Lower leg skin (tissue), 4 donors: ENCODE measurements around the gene EXOC7. TPM values are rescaled to one million over a fixed set of nuclear protein-coding genes. Genes with fewer than 3 reads are reported as not detected.

Source experiments
- DNase-seq, 2 donors: peaks; one replicate each; pipeline ENCODE4 v3.0.0-alpha.2; 2019; ENCODE audit warnings: low spot score in 2 of 2
- H3K4me3 ChIP-seq: fragments of 200-600 bp; sonication (generic); 2 replicates; pipeline ENCODE4 v1.5.1; 2017; ENCODE audit warnings: mild to moderate bottlenecking, low read depth; ENCODE audit not compliant: poor library complexity, severe bottlenecking
- CTCF ChIP-seq, 3 donors: fragments of 450-650 bp; IDR thresholded peaks; one replicate each; pipeline ENCODE4 v1.5.1; 2016; ENCODE audit warnings: antibody characterized with exemption in 3 of 3, mild to moderate bottlenecking in 3 of 3, moderate library complexity in 2 of 3
- POLR2A ChIP-seq, 2 donors: fragments of 450-650 bp; IDR thresholded peaks; one replicate each; pipeline ENCODE4 v1.6.1; 2016 to 2017; ENCODE audit warnings: antibody characterized with exemption in 2 of 2, mild to moderate bottlenecking in 1 of 2, moderate library complexity in 1 of 2
- WGBS, 2 donors: methylation state at CpG; one replicate each; pipeline ENCODE4 v1.1.5; 2018; 5-methylcytosine and 5-hydroxymethylcytosine counted together
- intact Hi-C: fragments of 100-400 bp; cut with DNase I; formaldehyde crosslinking; loops from one replicate; pipeline ENCODE4 v1.15.0; 2023; ENCODE audit warnings: low total_unique reads
- total RNA-seq, 4 donors: library from RNA; depleted of rRNA; stranded (reverse); fragments of >200 nt; gene quantifications; one replicate each; pipeline ENCODE4 v1.1.0, GENCODE V29; 2016

The EXOC7 gene
- total RNA-seq, 4 donors from 2014 or later: 52.5 to 78.4 (median 72.3) TPM

DNA sequence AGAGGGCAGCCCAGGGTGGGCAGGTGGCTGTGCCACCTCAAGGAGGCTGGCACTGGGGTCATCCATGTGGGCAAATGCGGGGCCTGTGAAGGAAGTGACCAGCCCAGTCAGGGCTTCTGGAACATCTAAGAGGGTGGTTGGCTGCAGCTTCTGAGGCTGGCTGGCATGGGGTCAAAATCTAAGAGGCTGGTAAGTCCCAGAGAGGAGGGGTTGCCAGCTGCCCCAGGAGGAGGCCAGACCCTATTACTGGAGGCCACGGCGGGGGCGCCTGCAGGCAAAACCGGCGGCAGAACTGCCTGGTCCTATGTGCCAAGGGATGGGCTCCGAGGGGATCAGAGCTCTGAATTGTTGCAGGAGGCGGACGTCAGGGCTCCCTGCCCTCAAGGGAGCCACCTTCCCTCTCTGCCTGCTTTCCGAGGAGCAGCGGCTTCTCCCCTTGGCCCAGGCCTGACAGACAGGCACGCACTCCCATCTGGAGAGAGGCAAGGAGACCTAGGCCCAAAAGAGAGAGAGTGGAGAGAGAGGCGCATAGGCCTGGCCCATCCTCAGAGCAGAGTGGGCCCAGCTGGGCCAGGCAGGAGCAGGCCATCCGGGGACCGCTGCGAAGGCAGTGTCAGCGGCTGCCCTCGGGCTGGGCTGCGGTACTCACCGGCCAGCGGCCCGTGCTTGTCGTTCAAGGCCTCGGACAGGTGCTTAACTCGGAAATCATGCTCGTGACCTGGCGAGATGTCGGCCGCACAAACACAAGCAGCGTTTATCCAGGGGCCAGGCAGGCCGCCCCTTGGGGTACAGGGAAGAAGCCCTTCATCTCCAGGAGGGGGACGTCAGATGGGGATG, 13.7 kb downstream of the EXOC7 start:
- no peak for TF ChIP-seq POLR2A (IDR thresholded peaks at IDR 0.05)
- TF ChIP-seq CTCF (IDR thresholded peaks at IDR 0.05): no peak
- WGBS, 2 donors: 87% methylated on average over 22 to 25 of the region's 32 CpGs
- H3K4me3 ChIP-seq: no peak overlapping the region
- intact Hi-C loops: no loop called here
- no peak for DNase-seq

- intact Hi-C loops: no loop called here
- no peak overlapping the region for H3K4me3 ChIP-seq
- TF ChIP-seq POLR2A (IDR thresholded peaks at IDR 0.05) (no peak), CTCF (IDR thresholded peaks at IDR 0.05) (no peak)
- no peak for DNase-seq
- 89 to 90% methylated on average over 25 of the region's 25 CpGs for WGBS, 2 donors
Observed at GRCh38 chr17:76088868-76089576, 14.6 kb downstream of the EXOC7 start.

GRCh38 chr17:76088041-76088867, 15.3 kb downstream of the EXOC7 start:
- TF ChIP-seq CTCF (IDR thresholded peaks at IDR 0.05) (no peak), POLR2A (IDR thresholded peaks at IDR 0.05) (no peak)
- no peak for DNase-seq
- no peak overlapping the region for H3K4me3 ChIP-seq
- intact Hi-C loops: no loop called here
- 88 to 93% methylated on average over 24 to 25 of the region's 25 CpGs for WGBS, 2 donors

GRCh38 chr17:76087531-76087930, 16.1 kb downstream of the EXOC7 start:
- intact Hi-C loops: no loop called here

More at GRCh38 chr17:76087531-76087930, 16.1 kb downstream of the EXOC7 start:
- 89 to 95% methylated on average over 11 of the region's 11 CpGs for WGBS, 2 donors
- no peak overlapping the region for H3K4me3 ChIP-seq
- TF ChIP-seq POLR2A (IDR thresholded peaks at IDR 0.05) (no peak), CTCF (IDR thresholded peaks at IDR 0.05) (no peak)
- no peak for DNase-seq
